ENCODE data around the gene CBFA2T2. TPM values are rescaled to one million over a fixed set of nuclear protein-coding genes. Genes with fewer than 3 reads are reported as not detected.

CBFA2T2 gene
- total and polyA plus RNA-seq, 2 donors from 2014 or later: 5.5 to 17.3 TPM

GRCh38 chr20:33474097-33474873 lies 15.6 kb upstream of the CBFA2T2 start:
- no peak overlapping the region for H3K27ac ChIP-seq (ENCODE audit: low read depth in 2 of 2, low read length in 2 of 2)
- no peak overlapping the region for H3K4me3 ChIP-seq (ENCODE audit: low read length in 3 of 3)
- no peaks in the 10 kb centered on the region for H3K36me3 ChIP-seq (ENCODE audit: control insufficient read depth in 2 of 3, insufficient read depth in 3 of 3, low read length in 3 of 3)
- H3K9ac ChIP-seq (ENCODE audit: low read length in 3 of 3): no peak overlapping the region
- no peaks in the 10 kb centered on the region for H3K4me1 ChIP-seq (ENCODE audit: control insufficient read depth in 2 of 3, insufficient read depth in 2 of 3, low read depth in 1 of 3, low read length in 3 of 3)
- TF ChIP-seq CTCF (IDR thresholded peaks at IDR 0.05; ENCODE audit: borderline replicate concordance, extremely low read depth, insufficient read depth): no peak
- H3K27me3 ChIP-seq (ENCODE audit: control insufficient read depth, insufficient read depth, low read length): no peaks in the 10 kb centered on the region
- H3K9me3 ChIP-seq (ENCODE audit: control insufficient read depth in 2 of 3, insufficient read depth in 1 of 3, low read length in 3 of 3): no peaks in the 10 kb centered on the region
- FAIRE-seq (no peak), DNase-seq (peak in 1 of 5 donors; percentile 4)
- intact Hi-C loops (cut with DNase I): no loop called here

GRCh38 chr20:33474963-33475362 lies 14.9 kb upstream of the CBFA2T2 start:
- H3K36me3 ChIP-seq (ENCODE audit: control insufficient read depth in 2 of 3, insufficient read depth in 3 of 3, low read length in 3 of 3): no peaks in the 10 kb centered on the region
- DNase-seq (peak in 1 of 5 donors; percentile 28), FAIRE-seq (no peak)
- intact Hi-C loops (cut with DNase I): no loop called here
- H3K9ac ChIP-seq (ENCODE audit: low read length in 3 of 3): no peak overlapping the region
- H3K4me3 ChIP-seq (ENCODE audit: low read length in 3 of 3): no peak overlapping the region
- no peak overlapping the region for H3K27ac ChIP-seq (ENCODE audit: low read depth in 2 of 2, low read length in 2 of 2)
- no peaks in the 10 kb centered on the region for H3K4me1 ChIP-seq (ENCODE audit: control insufficient read depth in 2 of 3, insufficient read depth in 2 of 3, low read depth in 1 of 3, low read length in 3 of 3)
- no peaks in the 10 kb centered on the region for H3K27me3 ChIP-seq (ENCODE audit: control insufficient read depth, insufficient read depth, low read length)
- TF ChIP-seq CTCF (IDR thresholded peaks at IDR 0.05; ENCODE audit: borderline replicate concordance, extremely low read depth, insufficient read depth): no peak
- H3K9me3 ChIP-seq (ENCODE audit: control insufficient read depth in 2 of 3, insufficient read depth in 1 of 3, low read length in 3 of 3): no peaks in the 10 kb centered on the region

GRCh38 chr20:33475381-33476152 lies 14.3 kb upstream of the CBFA2T2 start:
- DNase-seq (peak in 2 of 5 donors; percentile 46 to 58), FAIRE-seq (no peak)
- Histone ChIP-seq H3K4me3 (ENCODE audit: low read length in 3 of 3) (no peak overlapping the region), H3K27ac (ENCODE audit: low read depth in 2 of 2, low read length in 2 of 2) (no peak overlapping the region), H3K4me1 (ENCODE audit: control insufficient read depth in 2 of 3, insufficient read depth in 2 of 3, low read depth in 1 of 3, low read length in 3 of 3) (no peaks in the 10 kb centered on the region), H3K9me3 (ENCODE audit: control insufficient read depth in 2 of 3, insufficient read depth in 1 of 3, low read length in 3 of 3) (no peaks in the 10 kb centered on the region), H3K27me3 (ENCODE audit: control insufficient read depth, insufficient read depth, low read length) (no peaks in the 10 kb centered on the region), H3K9ac (ENCODE audit: low read length in 3 of 3) (no peak overlapping the region), H3K36me3 (ENCODE audit: control insufficient read depth in 2 of 3, insufficient read depth in 3 of 3, low read length in 3 of 3) (no peaks in the 10 kb centered on the region)
- intact Hi-C loops (cut with DNase I): no loop called here
- no peak for TF ChIP-seq CTCF (IDR thresholded peaks at IDR 0.05; ENCODE audit: borderline replicate concordance, extremely low read depth, insufficient read depth)

Measured in kidney (tissue), 14 donors.